IPS-20b (cell line): ENCODE measurements around the gene ALKBH4.
"Not testable (repeated sequence)": the region's sequence is repeated elsewhere in the genome, so short reads cannot be mapped to it uniquely, and the experiment has no call there.

ENCODE experiments used
- H3K27ac ChIP-seq: one replicate; pipeline ENCODE4 v1.5.1; 2013; ENCODE audit warnings: low read length
- H3K27me3 ChIP-seq: 2 replicates; pipeline ENCODE4 v1.6.1; 2013; ENCODE audit warnings: mild to moderate bottlenecking, low read length, inconsistent platforms; ENCODE audit not compliant: insufficient read depth
- H3K36me3 ChIP-seq: 2 replicates; pipeline ENCODE4 v1.6.1; 2013; ENCODE audit warnings: low read depth, mild to moderate bottlenecking, inconsistent platforms, low read length, moderate library complexity; ENCODE audit not compliant: insufficient read depth
- H3K4me1 ChIP-seq: 2 replicates; pipeline ENCODE4 v1.6.1; 2013; ENCODE audit warnings: mild to moderate bottlenecking, control low read depth, inconsistent platforms, low read length, moderate library complexity; ENCODE audit not compliant: insufficient read depth
- H3K4me3 ChIP-seq: 2 replicates; pipeline ENCODE4 v1.5.1; 2013; ENCODE audit warnings: mild to moderate bottlenecking, low read length, inconsistent platforms
- H3K9ac ChIP-seq: 2 replicates; pipeline ENCODE4 v1.6.1; 2013; ENCODE audit warnings: low read depth, mild to moderate bottlenecking, inconsistent platforms, low read length, moderate library complexity
- H3K9me3 ChIP-seq: 2 replicates; pipeline ENCODE4 v1.6.1; 2013; ENCODE audit warnings: mild to moderate bottlenecking, low read depth, low read length, inconsistent platforms; ENCODE audit not compliant: insufficient read depth

The ALKBH4 gene

DNA sequence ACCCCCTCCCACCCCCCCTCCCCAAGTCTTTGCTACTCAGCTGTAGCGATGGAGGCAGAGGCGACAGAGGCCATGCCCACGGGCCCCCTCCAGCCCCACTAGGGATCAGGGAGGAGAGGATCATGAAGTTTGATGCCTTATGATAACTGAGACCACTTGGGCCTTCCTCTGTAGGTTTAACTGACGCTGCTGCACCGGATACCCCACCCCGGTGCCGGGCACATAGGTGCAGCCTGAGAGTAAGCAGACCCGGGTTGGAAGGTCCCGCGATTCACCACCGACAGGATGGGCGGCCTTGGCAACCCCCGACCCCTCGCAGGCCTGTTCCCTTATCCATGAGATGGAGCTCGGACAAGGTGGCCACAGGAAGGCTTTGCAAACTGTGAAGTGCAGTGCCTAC lies 29.4 kb upstream of the ALKBH4 start:
- H3K4me3 ChIP-seq, H3K36me3 ChIP-seq, H3K4me1 ChIP-seq, H3K9ac ChIP-seq, H3K27me3 ChIP-seq, H3K9me3 ChIP-seq, H3K27ac ChIP-seq: not testable (repeated sequence)

DNA sequence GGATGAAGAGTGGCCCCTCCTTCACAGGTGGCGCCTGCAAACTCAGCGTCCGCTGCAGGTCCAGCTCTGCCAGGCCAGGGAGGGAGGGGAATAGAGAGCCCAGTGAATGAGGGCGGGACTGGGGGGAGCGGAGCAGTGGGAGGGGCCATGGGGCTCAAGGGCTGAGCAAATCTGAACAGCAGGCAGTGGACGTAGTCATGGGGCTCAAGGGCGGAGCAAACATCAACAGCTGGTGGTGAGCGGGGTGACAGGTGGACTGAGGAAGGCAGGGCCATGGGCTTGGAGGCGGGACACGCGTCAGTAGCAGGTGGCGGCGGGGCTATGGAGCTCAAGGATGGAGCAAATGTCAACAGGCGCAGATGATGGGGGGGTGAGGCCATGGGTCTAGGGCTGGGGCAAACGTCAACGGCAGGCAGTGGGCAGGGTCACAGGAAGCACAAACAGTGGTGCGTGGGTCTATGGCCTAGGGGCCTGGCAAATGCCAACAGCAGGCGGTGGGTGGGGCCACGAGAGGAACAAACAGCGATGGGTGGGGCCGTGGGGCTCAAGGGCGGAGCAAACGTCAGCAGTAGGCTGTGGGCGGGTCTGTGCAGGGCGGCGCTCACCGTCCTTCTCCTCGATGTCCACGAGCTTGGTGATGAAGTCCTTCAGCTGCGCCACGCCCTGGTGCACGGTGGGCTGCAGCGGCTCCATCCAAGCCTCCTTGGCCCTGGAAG lies 28.7 kb upstream of the ALKBH4 start:
- H3K27me3 ChIP-seq, H3K4me1 ChIP-seq, H3K9ac ChIP-seq, H3K27ac ChIP-seq, H3K4me3 ChIP-seq, H3K9me3 ChIP-seq, H3K36me3 ChIP-seq: not testable (repeated sequence)

DNA sequence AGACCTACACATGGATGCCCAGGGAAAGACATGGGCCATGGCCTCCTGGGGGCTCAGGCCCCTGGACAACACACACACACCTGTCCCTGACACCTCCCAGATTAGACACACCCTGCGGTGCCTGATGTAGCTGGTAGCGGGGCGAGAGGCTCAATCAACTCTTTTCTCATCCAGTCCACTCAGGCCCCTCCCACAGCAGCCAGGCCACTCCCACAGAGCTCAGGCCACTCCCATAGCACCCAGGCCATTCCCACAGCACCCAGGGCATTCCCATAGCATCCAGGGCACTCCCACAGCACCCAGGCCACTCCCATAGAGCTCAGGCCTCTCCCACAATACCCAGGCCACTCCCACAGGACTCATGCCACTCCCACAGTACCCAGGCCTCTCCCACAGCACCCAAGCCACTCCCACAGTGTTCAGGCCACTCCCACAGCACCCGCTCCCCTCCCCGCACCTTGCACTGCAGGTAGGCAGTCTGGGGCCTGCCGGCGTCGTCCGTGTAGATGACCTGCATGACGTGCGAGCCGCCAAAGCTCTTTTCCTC lies 25.9 kb upstream of the ALKBH4 start:
- H3K9ac ChIP-seq, H3K4me3 ChIP-seq, H3K36me3 ChIP-seq, H3K9me3 ChIP-seq, H3K27me3 ChIP-seq, H3K4me1 ChIP-seq, H3K27ac ChIP-seq: not testable (repeated sequence)

DNA sequence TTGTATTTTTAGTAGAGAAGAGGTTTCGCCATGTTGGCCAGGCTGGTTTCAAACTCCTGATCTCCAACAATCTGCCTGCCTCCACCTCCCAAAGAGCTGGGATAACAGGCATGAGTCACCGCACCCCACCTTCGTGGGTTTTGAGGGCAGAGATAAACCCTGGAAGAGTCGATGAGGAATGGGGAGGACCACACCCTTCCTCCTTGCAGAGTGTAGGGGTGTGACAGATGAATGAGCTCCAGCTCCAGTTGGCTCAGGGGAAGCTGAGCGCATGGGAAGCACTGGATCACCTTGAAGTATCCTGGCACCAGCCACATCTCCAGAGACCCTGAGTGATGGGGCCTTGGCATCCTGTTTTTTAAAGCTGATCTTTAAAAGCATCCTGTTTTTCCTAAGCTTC lies 19.7 kb upstream of the ALKBH4 start:
- H3K27me3 ChIP-seq, H3K4me3 ChIP-seq, H3K9ac ChIP-seq, H3K9me3 ChIP-seq, H3K4me1 ChIP-seq, H3K36me3 ChIP-seq, H3K27ac ChIP-seq: not testable (repeated sequence)

DNA sequence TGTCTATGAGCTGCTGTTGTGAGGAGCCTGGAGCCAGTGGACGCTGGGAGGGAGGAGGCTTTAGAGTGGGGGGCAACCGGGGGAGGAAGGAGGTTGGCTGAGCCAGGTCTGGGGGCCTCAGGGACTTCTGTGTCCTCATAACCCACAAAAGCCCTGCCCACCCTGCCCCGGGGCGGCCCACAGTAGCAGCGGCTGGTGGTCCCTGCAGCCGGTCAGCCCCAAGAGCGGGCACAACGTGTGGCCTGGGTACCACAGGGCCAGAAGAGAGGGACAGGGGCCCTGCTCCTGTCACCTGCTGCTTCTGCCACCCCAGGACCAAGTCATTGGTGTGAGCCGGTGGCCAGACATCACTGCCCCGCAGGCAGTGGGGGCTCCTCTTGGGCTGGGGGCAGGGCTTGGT lies 17.3 kb upstream of the ALKBH4 start:
- H3K9ac ChIP-seq, H3K4me3 ChIP-seq, H3K4me1 ChIP-seq, H3K27me3 ChIP-seq, H3K9me3 ChIP-seq, H3K36me3 ChIP-seq, H3K27ac ChIP-seq: not testable (repeated sequence)

DNA sequence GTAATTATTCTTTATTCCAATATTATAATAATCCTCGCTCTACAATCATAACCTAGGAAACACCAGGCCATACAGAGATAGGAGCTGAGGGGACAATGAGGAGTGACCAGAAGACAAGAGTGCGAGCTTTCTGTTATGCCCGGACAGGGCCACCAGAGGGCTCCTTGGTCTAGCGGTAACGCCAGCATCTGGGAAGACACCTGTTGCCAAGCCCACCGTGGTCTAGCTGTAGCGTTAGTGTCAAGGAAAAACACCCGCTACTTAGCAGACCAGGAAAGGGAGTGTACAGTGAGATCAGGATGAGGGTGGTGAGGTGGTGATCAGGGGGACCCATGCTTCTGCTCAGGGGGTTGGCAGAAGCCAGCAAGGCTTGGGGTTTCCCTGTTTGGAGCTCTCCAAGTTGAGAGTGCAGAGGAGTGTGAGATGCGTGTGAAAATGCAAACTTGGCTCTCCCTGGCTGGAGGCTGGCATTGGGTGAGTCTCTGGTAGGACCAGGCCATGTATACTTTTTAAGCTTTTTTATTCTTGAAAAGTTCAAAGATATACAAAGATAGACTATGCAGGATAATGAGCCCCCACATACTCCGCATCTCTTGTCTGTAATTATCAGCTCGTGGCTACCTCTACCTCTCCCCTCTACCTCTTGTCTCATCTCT lies 15.4 kb upstream of the ALKBH4 start:
- not testable (repeated sequence) for H3K36me3 ChIP-seq, H3K4me3 ChIP-seq

DNA sequence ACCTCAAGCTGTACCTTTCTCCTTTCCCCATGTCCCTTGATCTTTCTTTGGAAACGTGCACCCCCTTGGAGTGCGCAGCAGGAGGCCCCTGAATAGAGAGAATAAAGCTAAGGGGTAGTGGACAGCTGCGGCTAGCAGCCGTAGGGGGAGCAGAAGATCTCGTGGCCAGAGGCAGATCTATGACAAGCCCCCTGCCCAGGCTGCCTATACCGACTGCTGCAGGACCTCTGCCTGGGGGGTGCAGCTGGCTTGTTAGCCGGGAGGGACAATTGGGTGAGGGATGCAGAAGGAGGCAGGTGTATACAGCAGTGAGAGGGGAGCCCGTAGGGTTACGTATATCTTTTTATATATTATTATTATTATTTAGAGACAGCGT lies 14.5 kb upstream of the ALKBH4 start:
- H3K36me3 ChIP-seq, H3K4me1 ChIP-seq, H3K9me3 ChIP-seq, H3K4me3 ChIP-seq, H3K9ac ChIP-seq, H3K27ac ChIP-seq, H3K27me3 ChIP-seq: not testable (repeated sequence)

More for the DNA sequence above, 15.4 kb upstream of the ALKBH4 start:
- not testable (repeated sequence) for H3K27ac ChIP-seq, H3K9ac ChIP-seq, H3K27me3 ChIP-seq, H3K9me3 ChIP-seq, H3K4me1 ChIP-seq

DNA sequence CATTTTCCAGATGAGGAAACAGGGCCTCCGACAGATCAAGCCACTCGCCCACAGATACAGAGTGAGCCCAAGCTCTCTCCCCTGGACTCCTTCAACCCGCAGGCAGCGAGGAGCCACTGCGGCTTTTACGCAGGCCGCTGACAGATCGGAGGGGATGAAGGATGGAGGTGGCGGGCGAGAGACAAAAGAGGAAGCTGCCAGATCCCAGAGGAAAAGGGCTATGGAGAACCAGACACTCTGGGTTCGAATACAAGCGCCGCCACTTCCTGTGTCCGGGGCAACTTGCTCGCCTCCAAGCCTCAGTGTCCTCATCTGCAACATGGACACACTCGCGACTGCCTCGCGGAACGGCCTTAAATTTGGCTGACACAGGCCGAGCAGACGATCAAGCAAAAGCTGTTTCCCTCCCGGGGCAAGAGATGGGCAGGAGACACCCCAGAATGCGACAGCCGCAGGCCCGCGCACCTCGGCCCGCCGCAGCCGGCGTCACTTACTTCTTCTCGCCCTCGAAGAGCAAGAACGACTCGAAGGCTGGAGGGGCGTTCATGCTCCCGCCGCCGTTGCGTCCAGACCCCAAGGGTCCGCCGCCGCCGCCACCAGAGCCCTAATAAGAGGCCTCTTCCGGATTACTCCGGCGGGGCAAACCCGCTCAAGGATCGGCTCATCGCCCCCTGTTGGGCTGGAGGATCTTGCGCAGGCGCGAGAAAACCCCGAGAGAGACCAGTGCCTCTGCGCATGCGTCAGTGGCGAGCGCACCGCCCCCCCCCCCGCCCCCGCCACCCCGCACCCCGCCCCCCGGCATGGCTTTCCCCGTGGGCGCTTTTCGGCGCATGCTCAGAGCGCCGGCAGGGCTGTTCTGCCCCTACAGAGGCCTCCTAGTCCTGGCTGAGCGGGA lies 13.9 kb upstream of the ALKBH4 start, which contains the start of gene POLR2J:
TSS of gene POLR2J (minus strand) at position 609 of the 895 bp plus-strand sequence. CDS start at position 547, 62 bp downstream.
- H3K9ac ChIP-seq, H3K36me3 ChIP-seq, H3K4me1 ChIP-seq, H3K27ac ChIP-seq, H3K9me3 ChIP-seq, H3K27me3 ChIP-seq: not testable (repeated sequence)
- H3K4me3 ChIP-seq: peak within 1 kb of the TSS; percentile 47; the same call in 1 of the 2 replicates

DNA sequence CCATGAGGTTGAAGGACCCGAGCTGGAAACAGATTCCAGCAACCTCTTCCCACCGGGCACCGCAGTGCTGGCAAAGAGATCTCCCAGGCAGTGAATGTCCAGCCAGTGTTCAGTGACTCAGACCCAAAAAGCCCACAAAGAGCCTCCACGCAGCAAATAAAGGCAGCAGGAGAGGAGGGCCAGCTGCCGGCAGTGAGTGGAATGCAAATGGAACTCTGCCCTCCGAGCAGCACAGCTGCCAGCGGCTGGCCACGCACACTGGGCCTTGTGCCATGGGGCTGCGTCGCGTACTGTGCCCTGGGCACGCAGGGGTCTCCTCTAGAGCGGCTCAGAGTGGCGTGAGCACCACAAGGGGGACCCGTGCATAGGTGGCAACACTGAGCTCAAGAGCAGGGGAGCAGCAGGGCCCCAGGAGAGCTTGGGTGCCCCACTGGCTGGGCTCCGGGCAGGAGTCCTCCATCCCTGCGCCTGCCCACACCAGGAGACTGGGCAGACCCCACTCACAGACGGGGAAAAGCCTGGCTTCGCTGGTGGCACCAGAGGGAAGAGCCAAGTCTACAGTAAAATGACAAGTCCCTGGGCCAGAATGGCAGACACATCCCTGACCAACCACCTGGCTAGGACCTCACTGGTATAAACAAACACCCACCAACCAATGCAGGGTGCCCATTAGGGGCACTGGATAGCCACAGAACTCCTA lies 10.2 kb upstream of the ALKBH4 start:
- not testable (repeated sequence) for H3K4me3 ChIP-seq, H3K27ac ChIP-seq, H3K27me3 ChIP-seq, H3K9me3 ChIP-seq, H3K9ac ChIP-seq, H3K4me1 ChIP-seq
- peaks cover 26% of the 10 kb centered on the region for H3K36me3 ChIP-seq

DNA sequence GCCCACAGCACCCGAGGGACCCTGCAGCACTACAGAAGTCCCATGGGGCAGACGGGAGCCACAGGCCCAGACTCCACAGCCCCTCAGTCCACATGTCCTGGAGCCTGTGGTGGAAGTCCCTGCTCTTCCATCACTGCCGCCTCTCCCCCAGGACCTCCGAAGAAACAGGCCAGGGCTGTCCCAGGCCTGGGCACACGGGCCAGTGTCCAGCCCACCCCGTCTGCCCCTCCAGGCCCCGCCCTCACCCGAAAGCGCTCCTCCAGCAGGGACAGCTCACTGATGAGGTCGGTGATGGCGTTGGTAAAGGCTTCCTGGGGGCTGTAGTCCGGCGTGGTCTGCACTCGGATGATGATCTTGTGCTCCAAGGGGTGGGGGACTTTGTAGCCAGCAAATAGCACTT lies 9.5 kb upstream of the ALKBH4 start:
- not testable (repeated sequence) for H3K9ac ChIP-seq, H3K9me3 ChIP-seq, H3K27me3 ChIP-seq, H3K4me1 ChIP-seq, H3K4me3 ChIP-seq, H3K27ac ChIP-seq
- H3K36me3 ChIP-seq: peaks cover 32% of the 10 kb centered on the region

DNA sequence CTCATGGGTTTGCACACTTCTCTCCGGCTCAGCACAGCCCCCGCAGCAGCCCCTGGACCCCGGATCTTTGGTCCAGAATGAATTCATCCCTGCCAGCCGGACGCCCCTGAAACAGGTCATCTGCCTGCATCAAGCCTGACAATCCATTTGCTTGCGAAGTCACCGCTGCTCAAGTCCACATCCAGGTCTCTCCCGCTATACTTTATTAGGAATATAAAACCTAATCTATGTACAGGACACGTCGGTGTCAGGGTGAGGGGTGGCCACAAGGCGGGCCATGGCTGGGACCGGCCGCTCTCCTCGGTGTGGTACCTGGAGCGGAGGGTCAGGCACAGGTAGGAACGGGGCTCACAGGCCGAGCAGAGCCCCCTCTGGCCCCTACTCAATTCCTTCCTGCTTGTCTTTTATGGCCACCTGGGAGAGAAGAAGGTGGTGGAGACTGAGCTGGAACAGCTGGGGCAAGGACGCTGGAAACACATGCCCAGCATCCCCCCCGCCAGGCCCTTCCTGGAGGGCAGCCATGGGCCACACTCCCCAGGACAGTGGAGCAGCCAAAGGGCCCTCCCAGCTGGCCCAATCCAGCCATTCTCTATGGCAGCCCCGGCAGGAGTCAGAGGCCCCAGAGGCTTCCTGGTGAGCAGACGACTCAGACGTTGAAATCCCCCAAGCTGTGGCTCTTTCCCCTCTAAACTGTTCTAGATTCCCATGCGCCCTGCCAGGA lies 8.8 kb upstream of the ALKBH4 start:
- Histone ChIP-seq H3K36me3 (peaks cover 32% of the 10 kb centered on the region), H3K27me3 (no peaks in the 10 kb centered on the region), H3K9ac (no peak overlapping the region), H3K4me1 (no peaks in the 10 kb centered on the region), H3K9me3 (no peaks in the 10 kb centered on the region), H3K4me3 (no peak overlapping the region), H3K27ac (no peak overlapping the region)
